Measurements from ENCODE around the gene SLC36A3. TPM values are rescaled to one million over a fixed set of nuclear protein-coding genes. Genes with fewer than 3 reads are reported as not detected.

The SLC36A3 gene
- total and polyA plus RNA-seq, 2 donors from 2014 or later = not detected

DNA sequence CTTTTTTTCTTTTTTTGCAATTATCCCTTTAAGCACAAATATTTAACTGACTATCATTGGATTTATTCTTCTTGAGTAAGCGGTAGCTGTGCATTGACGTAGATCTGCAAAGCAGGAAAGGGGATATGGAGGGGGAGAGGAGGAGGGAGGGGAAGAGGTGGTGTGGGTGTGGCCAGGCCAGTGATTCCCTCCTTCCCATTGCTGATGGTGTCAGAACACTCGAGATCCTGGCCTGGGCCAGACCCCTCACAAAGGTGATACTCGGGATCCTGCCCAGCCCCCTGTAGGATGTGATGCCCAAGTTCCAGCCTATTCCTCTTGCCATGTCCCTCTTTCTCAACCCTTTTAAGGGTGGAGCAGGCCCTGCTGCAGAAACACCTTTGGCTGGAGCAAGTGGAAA, 9.9 kb downstream of the SLC36A3 start:
- Histone ChIP-seq H3K36me3 (ENCODE audit: control insufficient read depth in 2 of 3, insufficient read depth in 3 of 3, low read length in 3 of 3) (no peaks in the 10 kb centered on the region), H3K9ac (ENCODE audit: low read length in 3 of 3) (no peak overlapping the region), H3K4me1 (ENCODE audit: control insufficient read depth in 2 of 3, insufficient read depth in 2 of 3, low read depth in 1 of 3, low read length in 3 of 3) (no peaks in the 10 kb centered on the region), H3K9me3 (ENCODE audit: control insufficient read depth in 2 of 3, insufficient read depth in 1 of 3, low read length in 3 of 3) (no peaks in the 10 kb centered on the region), H3K27me3 (ENCODE audit: control insufficient read depth, insufficient read depth, low read length) (no peaks in the 10 kb centered on the region), H3K27ac (ENCODE audit: low read depth in 2 of 2, low read length in 2 of 2) (no peak overlapping the region), H3K4me3 (ENCODE audit: low read length in 3 of 3) (no peak overlapping the region)
- intact Hi-C loops (cut with DNase I) = no loop called here
- DNase-seq (no peak), FAIRE-seq (no peak)
- TF ChIP-seq, protein P1, sequence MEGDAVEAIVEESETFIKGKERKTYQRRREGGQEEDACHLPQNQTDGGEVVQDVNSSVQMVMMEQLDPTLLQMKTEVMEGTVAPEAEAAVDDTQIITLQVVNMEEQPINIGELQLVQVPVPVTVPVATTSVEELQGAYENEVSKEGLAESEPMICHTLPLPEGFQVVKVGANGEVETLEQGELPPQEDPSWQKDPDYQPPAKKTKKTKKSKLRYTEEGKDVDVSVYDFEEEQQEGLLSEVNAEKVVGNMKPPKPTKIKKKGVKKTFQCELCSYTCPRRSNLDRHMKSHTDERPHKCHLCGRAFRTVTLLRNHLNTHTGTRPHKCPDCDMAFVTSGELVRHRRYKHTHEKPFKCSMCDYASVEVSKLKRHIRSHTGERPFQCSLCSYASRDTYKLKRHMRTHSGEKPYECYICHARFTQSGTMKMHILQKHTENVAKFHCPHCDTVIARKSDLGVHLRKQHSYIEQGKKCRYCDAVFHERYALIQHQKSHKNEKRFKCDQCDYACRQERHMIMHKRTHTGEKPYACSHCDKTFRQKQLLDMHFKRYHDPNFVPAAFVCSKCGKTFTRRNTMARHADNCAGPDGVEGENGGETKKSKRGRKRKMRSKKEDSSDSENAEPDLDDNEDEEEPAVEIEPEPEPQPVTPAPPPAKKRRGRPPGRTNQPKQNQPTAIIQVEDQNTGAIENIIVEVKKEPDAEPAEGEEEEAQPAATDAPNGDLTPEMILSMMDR (IDR thresholded peaks at IDR 0.05; ENCODE audit: borderline replicate concordance, extremely low read depth, insufficient read depth) = no peak

DNA sequence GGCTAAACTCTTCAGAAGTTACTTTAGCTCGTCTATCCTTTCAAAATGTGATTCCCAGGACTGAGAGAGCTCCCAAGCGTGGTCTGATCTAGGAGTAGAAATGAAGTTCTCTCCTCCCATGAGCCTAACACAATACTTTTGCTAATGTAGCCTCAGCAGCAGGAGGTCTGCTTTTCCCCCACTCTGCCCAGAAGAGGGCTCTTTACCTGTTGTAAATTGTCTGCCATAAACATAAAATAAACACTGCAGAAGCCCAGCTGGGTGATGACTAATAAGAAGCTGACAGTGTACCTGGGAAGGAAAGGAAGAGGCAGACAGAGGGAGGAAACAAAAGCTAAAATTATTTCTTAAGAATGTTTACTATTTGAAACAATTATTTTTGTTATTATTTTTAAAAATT, 15.4 kb downstream of the SLC36A3 start:
- Histone ChIP-seq H3K36me3 (ENCODE audit: control insufficient read depth in 2 of 3, insufficient read depth in 3 of 3, low read length in 3 of 3) (no peaks in the 10 kb centered on the region), H3K4me1 (ENCODE audit: control insufficient read depth in 2 of 3, insufficient read depth in 2 of 3, low read depth in 1 of 3, low read length in 3 of 3) (no peaks in the 10 kb centered on the region), H3K9me3 (ENCODE audit: control insufficient read depth in 2 of 3, insufficient read depth in 1 of 3, low read length in 3 of 3) (no peaks in the 10 kb centered on the region), H3K9ac (ENCODE audit: low read length in 3 of 3) (no peak overlapping the region), H3K27me3 (ENCODE audit: control insufficient read depth, insufficient read depth, low read length) (no peaks in the 10 kb centered on the region), H3K4me3 (ENCODE audit: low read length in 3 of 3) (no peak overlapping the region), H3K27ac (ENCODE audit: low read depth in 2 of 2, low read length in 2 of 2) (no peak overlapping the region)
- TF ChIP-seq, protein P1 (IDR thresholded peaks at IDR 0.05; ENCODE audit: borderline replicate concordance, extremely low read depth, insufficient read depth) = no peak
- DNase-seq (no peak), FAIRE-seq (no peak)
- intact Hi-C loops (cut with DNase I) = no loop called here

DNA sequence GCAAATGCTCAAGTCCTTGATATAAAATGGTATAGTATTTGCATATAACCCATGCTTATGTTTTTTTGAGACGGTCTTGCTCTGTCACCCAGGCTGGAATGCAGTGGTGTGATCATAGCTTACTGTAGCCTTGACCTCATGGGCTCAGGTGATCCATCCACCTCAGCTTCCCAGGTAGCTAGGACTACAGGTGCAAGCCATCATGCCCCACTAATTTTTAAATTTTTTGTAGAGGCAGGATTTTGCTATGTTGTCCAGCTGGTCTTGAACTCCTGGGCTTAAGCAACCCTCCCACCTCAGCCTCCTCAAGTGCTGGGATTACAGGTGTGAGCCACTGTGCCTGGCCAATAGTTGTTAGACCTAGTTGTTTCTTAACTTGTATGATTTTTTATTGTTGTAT, 17.3 kb downstream of the SLC36A3 start:
- Histone ChIP-seq H3K9ac (ENCODE audit: low read length in 3 of 3) (no peak overlapping the region), H3K27me3 (ENCODE audit: control insufficient read depth, insufficient read depth, low read length) (no peaks in the 10 kb centered on the region), H3K27ac (ENCODE audit: low read depth in 2 of 2, low read length in 2 of 2) (no peak overlapping the region), H3K9me3 (ENCODE audit: control insufficient read depth in 2 of 3, insufficient read depth in 1 of 3, low read length in 3 of 3) (no peaks in the 10 kb centered on the region), H3K36me3 (ENCODE audit: control insufficient read depth in 2 of 3, insufficient read depth in 3 of 3, low read length in 3 of 3) (no peaks in the 10 kb centered on the region), H3K4me3 (ENCODE audit: low read length in 3 of 3) (no peak overlapping the region), H3K4me1 (ENCODE audit: control insufficient read depth in 2 of 3, insufficient read depth in 2 of 3, low read depth in 1 of 3, low read length in 3 of 3) (no peaks in the 10 kb centered on the region)
- DNase-seq = peak in 1 of 5 donors; percentile 5
- TF ChIP-seq, protein P1 (IDR thresholded peaks at IDR 0.05; ENCODE audit: borderline replicate concordance, extremely low read depth, insufficient read depth) = no peak
- intact Hi-C loops (cut with DNase I) = no loop called here
- FAIRE-seq = no peak

DNA sequence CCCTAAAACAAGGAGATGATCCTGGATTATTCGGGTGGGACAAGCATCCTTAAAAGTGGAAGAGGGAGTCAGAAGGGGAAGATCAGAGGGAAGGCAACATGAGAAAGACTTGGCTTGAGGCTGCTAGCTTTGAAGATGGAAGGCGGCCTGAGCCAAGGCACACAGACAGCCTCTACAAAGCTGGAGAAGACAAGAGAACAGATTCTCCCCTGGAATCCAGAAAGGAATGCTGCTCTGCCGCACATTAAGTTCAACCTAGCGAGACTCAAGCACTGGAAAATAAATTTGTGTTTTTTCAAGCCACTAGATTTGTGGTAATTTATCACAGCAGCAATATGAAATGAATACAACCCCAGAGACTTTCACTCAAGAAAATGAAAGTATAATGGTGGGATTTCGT, 17.9 kb downstream of the SLC36A3 start:
- Histone ChIP-seq H3K9ac (ENCODE audit: low read length in 3 of 3) (no peak overlapping the region), H3K27ac (ENCODE audit: low read depth in 2 of 2, low read length in 2 of 2) (no peak overlapping the region), H3K4me3 (ENCODE audit: low read length in 3 of 3) (no peak overlapping the region), H3K4me1 (ENCODE audit: control insufficient read depth in 2 of 3, insufficient read depth in 2 of 3, low read depth in 1 of 3, low read length in 3 of 3) (no peaks in the 10 kb centered on the region), H3K27me3 (ENCODE audit: control insufficient read depth, insufficient read depth, low read length) (no peaks in the 10 kb centered on the region), H3K36me3 (ENCODE audit: control insufficient read depth in 2 of 3, insufficient read depth in 3 of 3, low read length in 3 of 3) (no peaks in the 10 kb centered on the region), H3K9me3 (ENCODE audit: control insufficient read depth in 2 of 3, insufficient read depth in 1 of 3, low read length in 3 of 3) (no peaks in the 10 kb centered on the region)
- DNase-seq (peak in 2 of 5 donors; percentile 30), FAIRE-seq (no peak)
- TF ChIP-seq, protein P1 (IDR thresholded peaks at IDR 0.05; ENCODE audit: borderline replicate concordance, extremely low read depth, insufficient read depth) = no peak
- intact Hi-C loops (cut with DNase I) = no loop called here

Data from kidney (tissue), 14 donors.